Effector memory CD4-positive, alpha-beta T cell (primary cell): Measurements from ENCODE around the gene TUBGCP2.
A peak's percentile ranks its signal among the peaks of the same experiment; 100 is the strongest.
"Not testable (repeated sequence)": the region's sequence is repeated elsewhere in the genome, so short reads cannot be mapped to it uniquely, and the experiment has no call there.

Experiments used
- DNase-seq, 3 donors: peaks; one replicate each; pipeline ENCODE4 v3.0.0-alpha.2; 2020
- H3K27ac ChIP-seq: 2 replicates; pipeline ENCODE4 v1.7.0; 2013; ENCODE audit warnings: mild to moderate bottlenecking, low read length, moderate library complexity; ENCODE audit not compliant: insufficient read depth, poor library complexity, severe bottlenecking
- H3K27me3 ChIP-seq: replicated peaks from 2 replicates; pipeline ENCODE4 v1.7.0; 2013; ENCODE audit warnings: mild to moderate bottlenecking, low read length; ENCODE audit not compliant: insufficient read depth, control insufficient read depth, poor library complexity, severe bottlenecking
- H3K36me3 ChIP-seq: 2 replicates; pipeline ENCODE4 v1.7.0; 2013; ENCODE audit warnings: mild to moderate bottlenecking, low read length, moderate library complexity; ENCODE audit not compliant: control insufficient read depth, insufficient read depth
- H3K4me1 ChIP-seq: 2 replicates; pipeline ENCODE4 v1.7.0; 2013; ENCODE audit warnings: low read length, mild to moderate bottlenecking; ENCODE audit not compliant: control insufficient read depth, insufficient read depth, poor library complexity, severe bottlenecking
- H3K4me3 ChIP-seq: 2 replicates; pipeline ENCODE4 v1.7.0; 2013; ENCODE audit warnings: low read length, low read depth, mild to moderate bottlenecking; ENCODE audit not compliant: insufficient read depth, poor library complexity, severe bottlenecking
- H3K9me3 ChIP-seq: 2 replicates; pipeline ENCODE4 v1.7.0; 2013; ENCODE audit warnings: mild to moderate bottlenecking, low read length, moderate library complexity; ENCODE audit not compliant: control insufficient read depth

Gene TUBGCP2

GRCh38 chr10:133239990-133240389, 68.7 kb downstream of the TUBGCP2 start:
- Histone ChIP-seq H3K4me1 (peaks cover 39% of the 10 kb centered on the region), H3K27me3 (peaks cover 67% of the 10 kb centered on the region)

DNA sequence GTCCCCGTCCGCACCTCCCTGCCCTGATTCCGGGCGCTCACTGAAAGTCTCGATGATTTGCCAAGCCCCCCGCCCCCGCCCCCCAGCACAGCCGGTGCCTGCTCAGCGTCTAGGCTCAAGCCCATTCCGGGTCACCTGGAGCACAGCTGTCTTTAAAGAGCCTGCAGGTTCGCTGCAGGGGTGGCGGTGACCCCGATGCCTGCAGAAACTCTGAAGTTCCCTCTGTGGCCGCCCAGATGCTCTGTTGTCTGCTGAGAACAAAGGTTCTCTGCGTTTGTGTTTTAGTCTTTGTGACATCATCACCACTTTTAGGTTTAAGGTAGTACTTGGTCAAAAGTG, 70.2 kb downstream of the TUBGCP2 start:
- H3K4me3 ChIP-seq = no peak overlapping the region
- peaks cover 67% of the 10 kb centered on the region for H3K27me3 ChIP-seq
- H3K27ac ChIP-seq = no peak overlapping the region
- H3K9me3 ChIP-seq = no peaks in the 10 kb centered on the region
- peaks cover 39% of the 10 kb centered on the region for H3K4me1 ChIP-seq
- DNase-seq = no peak
- no peaks in the 10 kb centered on the region for H3K36me3 ChIP-seq

More at GRCh38 chr10:133239990-133240389, 68.7 kb downstream of the TUBGCP2 start:
- H3K36me3 ChIP-seq = no peaks in the 10 kb centered on the region
- no peak for DNase-seq
- H3K4me3 ChIP-seq = no peak overlapping the region
- H3K27ac ChIP-seq = no peak overlapping the region
- no peaks in the 10 kb centered on the region for H3K9me3 ChIP-seq

DNA sequence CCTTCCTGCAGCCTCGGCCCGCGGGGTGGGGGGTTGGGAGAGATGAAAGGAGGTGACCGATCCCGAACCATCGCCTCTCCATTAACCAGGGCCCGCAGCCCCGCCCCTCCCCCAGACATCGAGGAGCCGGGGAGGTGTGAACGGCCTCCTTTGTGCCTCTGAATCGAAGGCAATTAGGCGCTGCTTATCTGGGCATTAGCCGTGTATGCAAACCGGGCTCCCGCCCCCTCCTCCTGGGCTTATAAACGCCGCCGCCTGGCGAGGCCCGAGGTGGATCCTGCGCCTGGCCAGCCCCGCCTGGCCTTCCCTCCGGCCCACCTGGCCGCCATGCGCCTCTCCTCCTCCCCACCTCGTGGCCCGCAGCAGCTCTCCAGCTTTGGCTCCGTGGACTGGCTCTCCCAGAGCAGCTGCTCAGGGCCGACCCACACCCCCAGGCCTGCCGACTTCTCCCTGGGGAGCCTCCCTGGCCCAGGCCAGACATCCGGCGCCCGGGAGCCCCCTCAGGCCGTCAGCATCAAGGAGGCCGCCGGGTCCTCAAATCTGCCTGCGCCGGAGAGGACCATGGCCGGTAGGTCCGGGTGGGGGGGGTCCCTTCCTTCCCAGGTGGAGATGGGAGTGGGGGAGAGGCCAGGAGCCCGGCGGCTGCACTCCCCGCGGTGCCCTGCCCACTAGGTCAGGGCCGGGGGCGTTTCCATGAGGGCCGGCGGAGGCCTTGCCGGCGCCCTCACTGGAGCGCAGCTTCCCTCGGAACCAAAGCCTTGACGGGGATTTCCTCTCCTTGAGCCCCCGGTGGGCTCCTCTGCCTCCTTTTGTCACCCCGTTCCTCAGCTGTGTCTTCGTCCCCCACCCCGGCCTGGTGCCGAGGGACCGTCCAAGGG, 70.8 kb downstream of the TUBGCP2 start, which contains the start of gene VENTX:
Gene VENTX (plus strand): TSS at position 268 of the 878 bp plus-strand sequence. CDS start 60 bp downstream, at position 328.
- DNase-seq = no peak
- Histone ChIP-seq H3K4me3 (peak within 1 kb of the TSS; percentile 55), H3K27me3 (peaks cover 65% of the 10 kb centered on the region), H3K27ac (no peak within 1 kb of the TSS), H3K36me3 (no peaks in the 10 kb centered on the region), H3K4me1 (peaks cover 39% of the 10 kb centered on the region), H3K9me3 (no peaks in the 10 kb centered on the region)

GRCh38 chr10:133237241-133237587, 71.5 kb downstream of the TUBGCP2 start:
- Histone ChIP-seq H3K9me3 (no peaks in the 10 kb centered on the region), H3K4me3 (peak overlapping the region; percentile 55), H3K4me1 (peaks cover 39% of the 10 kb centered on the region), H3K27ac (no peak overlapping the region), H3K36me3 (no peaks in the 10 kb centered on the region), H3K27me3 (peaks cover 59% of the 10 kb centered on the region)
- DNase-seq = no peak

DNA sequence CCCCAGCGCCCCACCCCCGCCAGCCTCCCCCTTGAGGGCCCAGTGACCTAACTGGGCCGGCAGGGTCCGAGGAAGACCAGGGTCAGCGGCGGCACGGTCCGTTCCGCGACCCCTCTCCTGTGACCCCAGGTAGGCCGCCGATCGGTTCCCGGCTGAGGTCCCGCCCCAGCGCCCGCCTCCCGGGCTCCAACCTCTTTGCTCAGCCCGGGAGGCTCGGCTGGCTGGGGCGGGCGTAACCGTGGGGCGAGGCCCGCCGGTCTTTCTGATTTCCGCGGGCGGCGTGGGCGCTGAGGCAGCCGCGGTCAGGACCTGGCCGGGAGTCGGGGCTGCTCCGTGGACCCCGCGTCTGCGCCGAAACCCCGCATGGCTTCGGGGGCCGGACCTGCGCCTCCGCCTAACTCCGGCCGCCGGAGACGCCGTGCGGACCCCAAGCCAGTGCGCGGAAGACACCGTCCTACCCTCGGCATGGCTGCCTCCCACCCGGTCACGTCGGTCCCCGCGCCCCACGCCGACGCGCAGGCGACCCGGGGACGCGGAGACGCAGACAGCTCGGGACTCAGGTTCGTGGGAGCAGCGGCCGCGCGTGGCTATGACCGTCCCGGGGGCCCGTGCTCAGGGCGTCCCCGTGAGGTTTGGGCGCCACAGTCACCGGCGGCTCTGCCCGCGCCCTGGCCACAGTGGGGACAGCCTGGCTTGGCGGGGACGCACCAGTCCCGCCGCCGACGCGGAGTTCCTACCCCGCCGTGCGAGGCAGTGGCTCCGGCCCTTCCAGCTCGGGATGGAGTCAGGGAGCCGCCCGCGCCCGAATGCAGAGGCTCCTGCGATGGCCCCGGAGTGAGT, 72.1 kb downstream of the TUBGCP2 start:
- H3K27me3 ChIP-seq = peaks cover 59% of the 10 kb centered on the region
- H3K36me3 ChIP-seq = no peaks in the 10 kb centered on the region
- H3K9me3 ChIP-seq = no peaks in the 10 kb centered on the region
- H3K27ac ChIP-seq = no peak overlapping the region
- no peak for DNase-seq
- H3K4me3 ChIP-seq = peak overlapping the region; percentile 55
- H3K4me1 ChIP-seq = peaks cover 34% of the 10 kb centered on the region

- Histone ChIP-seq H3K4me1 (peaks cover 34% of the 10 kb centered on the region), H3K9me3 (no peaks in the 10 kb centered on the region), H3K4me3 (peak overlapping the region; percentile 55), H3K36me3 (no peaks in the 10 kb centered on the region), H3K27me3 (peaks cover 64% of the 10 kb centered on the region), H3K27ac (no peak overlapping the region)
- DNase-seq = no peak
These were observed 72.7 kb downstream of the TUBGCP2 start for GRCh38 chr10:133235932-133236331.

GRCh38 chr10:133235265-133235855, 73.3 kb downstream of the TUBGCP2 start:
- H3K27me3 ChIP-seq = peaks cover 63% of the 10 kb centered on the region

DNA sequence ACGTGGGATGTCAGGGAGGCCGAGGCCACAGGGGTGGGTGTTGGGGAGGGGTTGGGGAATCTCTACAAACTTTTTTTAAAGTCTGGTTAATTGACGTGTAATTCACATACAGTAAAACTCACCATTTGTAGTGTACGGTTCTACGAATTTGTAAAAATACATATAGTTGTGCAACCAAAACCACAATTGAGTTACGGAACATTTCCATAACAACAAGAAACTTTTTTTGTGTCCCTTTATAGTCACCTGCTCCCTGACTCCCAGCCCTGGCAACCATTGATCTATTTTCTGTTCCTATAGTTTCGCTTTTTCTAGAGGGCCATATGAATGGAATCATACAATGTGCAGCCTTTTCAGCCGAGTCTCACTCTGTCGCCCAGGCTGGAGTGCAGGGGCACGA, 73.9 kb downstream of the TUBGCP2 start:
- H3K27me3 ChIP-seq = peaks cover 59% of the 10 kb centered on the region
- H3K36me3 ChIP-seq, DNase-seq, H3K4me3 ChIP-seq, H3K27ac ChIP-seq, H3K9me3 ChIP-seq: not testable (repeated sequence)
- H3K4me1 ChIP-seq = peaks cover 33% of the 10 kb centered on the region

More at GRCh38 chr10:133235265-133235855, 73.3 kb downstream of the TUBGCP2 start:
- Histone ChIP-seq H3K27ac (no peak overlapping the region), H3K4me3 (peak overlapping the region; percentile 55), H3K36me3 (no peaks in the 10 kb centered on the region), H3K4me1 (peaks cover 33% of the 10 kb centered on the region), H3K9me3 (no peaks in the 10 kb centered on the region)
- no peak for DNase-seq

DNA sequence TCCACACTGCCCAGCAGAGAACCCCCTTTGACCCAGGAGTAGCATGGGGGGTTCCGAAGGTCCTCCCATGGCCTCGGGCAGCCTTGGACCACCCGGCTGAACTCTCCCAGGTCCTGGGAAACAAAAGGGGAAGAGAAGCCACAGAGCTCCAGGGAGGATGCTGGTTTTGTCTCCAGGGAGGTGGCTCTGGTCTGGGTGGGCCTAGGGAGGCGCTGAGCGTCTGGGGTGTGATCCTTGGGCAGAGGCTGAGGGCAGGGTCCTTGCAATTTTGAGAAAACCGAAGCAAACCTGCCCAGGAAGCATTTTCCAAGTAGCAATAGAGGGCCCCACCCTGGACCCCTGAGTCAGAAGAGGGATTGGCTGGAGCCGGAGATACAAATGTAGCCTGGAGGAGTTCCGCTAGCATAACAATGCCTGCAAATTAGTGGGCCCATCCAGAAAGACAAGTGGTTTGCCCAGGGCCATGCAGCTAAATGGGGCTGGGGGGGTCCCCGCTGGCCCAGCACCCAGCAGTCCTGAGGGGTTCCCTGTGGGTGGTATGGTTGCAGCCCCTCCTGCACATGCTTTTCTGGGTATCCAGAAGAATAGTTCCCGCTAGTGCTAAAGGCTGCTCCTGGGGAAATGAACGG, 76.6 kb downstream of the TUBGCP2 start:
- Histone ChIP-seq H3K4me3 (no peak overlapping the region), H3K27ac (no peak overlapping the region), H3K36me3 (no peaks in the 10 kb centered on the region), H3K9me3 (no peaks in the 10 kb centered on the region), H3K27me3 (peaks cover 40% of the 10 kb centered on the region), H3K4me1 (peaks cover 24% of the 10 kb centered on the region)
- no peak for DNase-seq
